ENCODE results near the gene NAA20. TPM values are rescaled to one million over a fixed set of nuclear protein-coding genes. Genes with fewer than 3 reads are reported as not detected.

The NAA20 gene
- total RNA-seq, 1 donor from 2014 or later = 38.1 TPM

- Mint-ChIP-seq H3K4me3 (ENCODE audit: low read depth) (no peak overlapping the region), H3K9me3 (ENCODE audit: low read depth) (no peaks in the 10 kb centered on the region), H3K27ac (peak overlapping the region; percentile 50), H3K36me3 (ENCODE audit: insufficient read depth) (peaks cover 5% of the 10 kb centered on the region), H3K4me1 (ENCODE audit: low read depth) (no peaks in the 10 kb centered on the region), H3K27me3 (no peaks in the 10 kb centered on the region)
- no peak for DNase-seq (ENCODE audit: low spot score, unreplicated experiment)
- TF ChIP-seq CTCF (IDR thresholded peaks at IDR 0.05; ENCODE audit: unreplicated experiment) = no peak
Measured at GRCh38 chr20:20027284-20027683, 10.1 kb downstream of the NAA20 start.

- H3K9me3 Mint-ChIP-seq (ENCODE audit: low read depth) = no peaks in the 10 kb centered on the region
- peaks cover 17% of the 10 kb centered on the region for H3K36me3 Mint-ChIP-seq (ENCODE audit: insufficient read depth)
- no peak overlapping the region for H3K4me3 Mint-ChIP-seq (ENCODE audit: low read depth)
- no peaks in the 10 kb centered on the region for H3K4me1 Mint-ChIP-seq (ENCODE audit: low read depth)
- H3K27ac Mint-ChIP-seq = no peak overlapping the region
- DNase-seq (ENCODE audit: low spot score, unreplicated experiment) = no peak
- TF ChIP-seq CTCF (IDR thresholded peaks at IDR 0.05; ENCODE audit: unreplicated experiment) = no peak
- no peaks in the 10 kb centered on the region for H3K27me3 Mint-ChIP-seq
Measured at GRCh38 chr20:20031790-20032189, 14.6 kb downstream of the NAA20 start.

GRCh38 chr20:20034486-20034885 is 17.3 kb downstream of the NAA20 start:
- H3K4me3 Mint-ChIP-seq (ENCODE audit: low read depth) = no peak overlapping the region
- TF ChIP-seq CTCF (IDR thresholded peaks at IDR 0.05; ENCODE audit: unreplicated experiment) = no peak
- H3K27ac Mint-ChIP-seq = no peak overlapping the region
- no peaks in the 10 kb centered on the region for H3K9me3 Mint-ChIP-seq (ENCODE audit: low read depth)
- H3K27me3 Mint-ChIP-seq = no peaks in the 10 kb centered on the region
- H3K36me3 Mint-ChIP-seq (ENCODE audit: insufficient read depth) = peaks cover 25% of the 10 kb centered on the region
- H3K4me1 Mint-ChIP-seq (ENCODE audit: low read depth) = peaks cover 5% of the 10 kb centered on the region
- DNase-seq (ENCODE audit: low spot score, unreplicated experiment) = no peak

- DNase-seq (ENCODE audit: low spot score, unreplicated experiment) = no peak
- Mint-ChIP-seq H3K27ac (no peak overlapping the region), H3K9me3 (ENCODE audit: low read depth) (no peaks in the 10 kb centered on the region), H3K36me3 (ENCODE audit: insufficient read depth) (peaks cover 30% of the 10 kb centered on the region), H3K27me3 (no peaks in the 10 kb centered on the region), H3K4me3 (ENCODE audit: low read depth) (no peak overlapping the region), H3K4me1 (ENCODE audit: low read depth) (peaks cover 5% of the 10 kb centered on the region)
- TF ChIP-seq CTCF (IDR thresholded peaks at IDR 0.05; ENCODE audit: unreplicated experiment) = no peak
Measured at GRCh38 chr20:20036756-20037155, 19.6 kb downstream of the NAA20 start.

GRCh38 chr20:20037960-20038359 is 20.8 kb downstream of the NAA20 start:
- no peak for DNase-seq (ENCODE audit: low spot score, unreplicated experiment)
- peaks cover 33% of the 10 kb centered on the region for H3K36me3 Mint-ChIP-seq (ENCODE audit: insufficient read depth)

More at GRCh38 chr20:20037960-20038359, 20.8 kb downstream of the NAA20 start:
- Mint-ChIP-seq H3K27ac (peak overlapping the region; percentile 84), H3K4me3 (ENCODE audit: low read depth) (no peak overlapping the region), H3K4me1 (ENCODE audit: low read depth) (peaks cover 5% of the 10 kb centered on the region), H3K27me3 (no peaks in the 10 kb centered on the region), H3K9me3 (ENCODE audit: low read depth) (no peaks in the 10 kb centered on the region)
- no peak for TF ChIP-seq CTCF (IDR thresholded peaks at IDR 0.05; ENCODE audit: unreplicated experiment)
